Type B pancreatic cell (in vitro differentiated cells): ENCODE data around the gene MID1. TPM values are rescaled to one million over a fixed set of nuclear protein-coding genes. Genes with fewer than 3 reads are reported as not detected.

Experiments
- DNase-seq: peaks from one replicate; pipeline ENCODE4 v3.0.0; 2021; ENCODE audit warnings: mixed read lengths; ENCODE audit not compliant: unreplicated experiment; ENCODE audit errors: extremely low spot score
- H3K27ac Mint-ChIP-seq: 2 replicates; pipeline ENCODE4 v1.8.0; 2021; ENCODE audit warnings: mild to moderate bottlenecking, mixed read lengths
- H3K27me3 Mint-ChIP-seq: 2 replicates; pipeline ENCODE4 v1.8.0; 2021; ENCODE audit warnings: mixed read lengths
- H3K36me3 Mint-ChIP-seq: 2 replicates; pipeline ENCODE4 v1.8.0; 2021; ENCODE audit warnings: mixed read lengths
- H3K4me1 Mint-ChIP-seq: one replicate; pipeline ENCODE4 v1.8.0; 2021; ENCODE audit warnings: mixed read lengths; ENCODE audit not compliant: unreplicated experiment
- H3K4me3 Mint-ChIP-seq: 2 replicates; pipeline ENCODE4 v1.8.0; 2021; ENCODE audit warnings: mild to moderate bottlenecking, mixed read lengths
- H3K9me3 Mint-ChIP-seq: 2 replicates; pipeline ENCODE4 v1.8.0; 2021; ENCODE audit warnings: mixed read lengths
- total RNA-seq: library from RNA; stranded (reverse); gene quantifications from 2 replicates; pipeline ENCODE4 v1.2.1, GENCODE V29; 2021; ENCODE audit warnings: low replicate concordance
- TF ChIP-seq, protein P1 (sequence below): fragments of 200-600 bp; sonication (generic); conservative IDR thresholded peaks from 2 replicates; pipeline ENCODE4 v1.5.0; 2021; ENCODE audit warnings: antibody characterized with exemption, mild to moderate bottlenecking

Gene MID1
- total RNA-seq, 1 donor from 2014 or later: 52.7 TPM

DNA sequence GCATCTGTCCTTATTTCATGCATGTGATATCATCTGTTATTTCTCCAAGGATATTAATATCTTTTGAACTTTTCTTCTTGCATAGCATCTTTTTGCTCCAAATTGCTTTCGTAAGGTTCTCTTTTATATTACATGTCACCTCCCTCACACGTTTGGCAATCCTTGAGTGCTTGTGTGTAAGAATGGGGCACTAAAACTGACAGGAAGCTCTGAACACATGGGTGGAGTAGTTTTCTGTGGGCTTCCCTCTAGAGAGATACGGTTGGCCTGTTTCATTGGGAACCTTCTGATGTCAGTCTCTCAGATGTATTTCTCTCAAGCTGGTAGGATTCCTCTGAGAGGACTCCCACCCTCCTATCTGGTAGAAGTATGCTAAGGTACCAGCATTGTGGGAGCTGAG lies 223.0 kb downstream of the MID1 start:
- H3K9me3 Mint-ChIP-seq: no peaks in the 10 kb centered on the region
- TF ChIP-seq, protein P1, sequence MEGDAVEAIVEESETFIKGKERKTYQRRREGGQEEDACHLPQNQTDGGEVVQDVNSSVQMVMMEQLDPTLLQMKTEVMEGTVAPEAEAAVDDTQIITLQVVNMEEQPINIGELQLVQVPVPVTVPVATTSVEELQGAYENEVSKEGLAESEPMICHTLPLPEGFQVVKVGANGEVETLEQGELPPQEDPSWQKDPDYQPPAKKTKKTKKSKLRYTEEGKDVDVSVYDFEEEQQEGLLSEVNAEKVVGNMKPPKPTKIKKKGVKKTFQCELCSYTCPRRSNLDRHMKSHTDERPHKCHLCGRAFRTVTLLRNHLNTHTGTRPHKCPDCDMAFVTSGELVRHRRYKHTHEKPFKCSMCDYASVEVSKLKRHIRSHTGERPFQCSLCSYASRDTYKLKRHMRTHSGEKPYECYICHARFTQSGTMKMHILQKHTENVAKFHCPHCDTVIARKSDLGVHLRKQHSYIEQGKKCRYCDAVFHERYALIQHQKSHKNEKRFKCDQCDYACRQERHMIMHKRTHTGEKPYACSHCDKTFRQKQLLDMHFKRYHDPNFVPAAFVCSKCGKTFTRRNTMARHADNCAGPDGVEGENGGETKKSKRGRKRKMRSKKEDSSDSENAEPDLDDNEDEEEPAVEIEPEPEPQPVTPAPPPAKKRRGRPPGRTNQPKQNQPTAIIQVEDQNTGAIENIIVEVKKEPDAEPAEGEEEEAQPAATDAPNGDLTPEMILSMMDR: no peak
- H3K4me1 Mint-ChIP-seq: no peaks in the 10 kb centered on the region
- H3K4me3 Mint-ChIP-seq: no peak overlapping the region
- H3K27me3 Mint-ChIP-seq: no peaks in the 10 kb centered on the region
- H3K27ac Mint-ChIP-seq: no peak overlapping the region
- H3K36me3 Mint-ChIP-seq: no peaks in the 10 kb centered on the region
- no peak for DNase-seq

DNA sequence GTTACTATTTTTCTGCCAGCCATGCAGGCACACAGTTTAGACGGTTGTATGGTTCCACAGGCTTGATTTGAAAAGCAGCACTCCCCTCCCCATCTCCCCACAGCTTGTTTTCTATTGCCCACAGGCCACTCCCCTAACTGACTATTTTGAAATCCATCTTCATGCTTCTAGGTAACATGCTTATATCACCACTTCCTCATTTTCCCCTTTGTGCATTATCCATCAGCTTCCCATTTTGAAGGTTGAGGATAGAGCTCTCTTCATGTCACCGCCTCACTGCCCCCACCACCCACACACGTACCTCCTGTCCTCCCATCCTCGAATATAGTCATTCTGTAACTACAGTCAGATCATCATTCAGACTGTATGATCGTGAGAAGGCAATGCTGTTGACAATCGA lies 224.7 kb downstream of the MID1 start:
- Mint-ChIP-seq H3K36me3 (no peaks in the 10 kb centered on the region), H3K27ac (no peak overlapping the region), H3K4me1 (no peaks in the 10 kb centered on the region), H3K4me3 (no peak overlapping the region), H3K27me3 (no peaks in the 10 kb centered on the region), H3K9me3 (no peaks in the 10 kb centered on the region)
- TF ChIP-seq, protein P1: no peak
- no peak for DNase-seq
